OCI-LY1 (cell line): ENCODE results near the gene CEBPG.

Experiments
- CTCF ChIP-seq: fragments of 200-600 bp; sonication (generic), shearing (Covaris generic); IDR thresholded peaks from 2 replicates; pipeline ENCODE4 v1.5.1; 2017; ENCODE audit warnings: mild to moderate bottlenecking, antibody characterized with exemption, low read length, moderate library complexity, mixed read lengths
- EZH2 ChIP-seq: fragments of 200-600 bp; sonication (generic), shearing (Covaris generic); IDR thresholded peaks from 2 replicates; pipeline ENCODE4 v1.8.0; 2017; ENCODE audit warnings: borderline replicate concordance, mixed run types, mild to moderate bottlenecking, antibody characterized with exemption, low read length, moderate library complexity, mixed read lengths

GRCh38 chr19:33386361-33386858 lies 12.9 kb downstream of the CEBPG start:
- no peak for TF ChIP-seq CTCF
- TF ChIP-seq EZH2: no peak
